T1000 (cell line): ENCODE data around the gene HOXB8.

Experiments used
- DNase-seq: peaks from one replicate; lab custom pipeline; 2025; ENCODE audit warnings: mixed read lengths; lab: John Stamatoyannopoulos, UW

HOXB8 gene

GRCh38 chr17:48624544-48625494 is 9.7 kb upstream of the HOXB8 start:
- DNase-seq: no peak

DNA sequence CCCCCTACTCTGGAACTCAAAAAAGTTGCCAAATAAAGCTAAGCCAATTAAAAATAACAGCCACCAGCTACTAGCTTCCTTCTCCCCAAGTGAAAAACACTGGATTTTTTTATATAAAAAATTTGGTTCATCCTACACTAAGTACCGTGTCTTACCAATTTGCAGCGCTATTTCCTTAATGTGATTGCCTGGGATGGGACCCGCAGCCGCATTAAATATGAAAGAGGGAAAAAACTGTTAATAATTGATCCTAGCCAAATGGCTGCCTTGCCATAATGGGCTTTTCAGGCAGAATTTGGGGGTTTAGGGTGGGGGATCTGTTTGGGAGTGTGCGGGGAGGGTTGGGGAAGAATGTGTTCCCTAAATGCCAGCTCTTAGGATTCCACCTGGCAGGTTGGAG is 9.0 kb upstream of the HOXB8 start:
- DNase-seq: no peak

DNA sequence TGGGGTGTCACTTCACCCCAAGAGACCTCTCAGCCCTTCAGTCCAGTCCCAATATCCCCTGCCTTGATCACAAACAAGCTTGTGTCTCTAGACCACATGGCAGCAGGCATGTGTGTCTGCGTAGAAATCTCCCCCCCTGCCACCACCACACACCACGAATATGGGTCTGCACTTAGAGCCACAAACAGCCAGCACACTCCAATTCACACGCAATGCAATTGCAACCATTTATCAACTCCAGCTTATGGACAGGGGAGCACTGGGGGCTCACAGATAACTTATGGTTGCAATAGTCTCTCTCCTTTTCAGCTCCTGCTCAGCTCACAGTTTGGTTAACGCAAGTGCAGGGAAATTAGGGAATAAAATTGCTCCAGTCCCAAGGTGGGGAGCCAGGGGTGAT is 8.5 kb upstream of the HOXB8 start:
- no peak for DNase-seq

- no peak for DNase-seq
Measured at GRCh38 chr17:48622857-48623256, 7.8 kb upstream of the HOXB8 start.

GRCh38 chr17:48621410-48622392 is 6.6 kb upstream of the HOXB8 start:
- DNase-seq: no peak

DNA sequence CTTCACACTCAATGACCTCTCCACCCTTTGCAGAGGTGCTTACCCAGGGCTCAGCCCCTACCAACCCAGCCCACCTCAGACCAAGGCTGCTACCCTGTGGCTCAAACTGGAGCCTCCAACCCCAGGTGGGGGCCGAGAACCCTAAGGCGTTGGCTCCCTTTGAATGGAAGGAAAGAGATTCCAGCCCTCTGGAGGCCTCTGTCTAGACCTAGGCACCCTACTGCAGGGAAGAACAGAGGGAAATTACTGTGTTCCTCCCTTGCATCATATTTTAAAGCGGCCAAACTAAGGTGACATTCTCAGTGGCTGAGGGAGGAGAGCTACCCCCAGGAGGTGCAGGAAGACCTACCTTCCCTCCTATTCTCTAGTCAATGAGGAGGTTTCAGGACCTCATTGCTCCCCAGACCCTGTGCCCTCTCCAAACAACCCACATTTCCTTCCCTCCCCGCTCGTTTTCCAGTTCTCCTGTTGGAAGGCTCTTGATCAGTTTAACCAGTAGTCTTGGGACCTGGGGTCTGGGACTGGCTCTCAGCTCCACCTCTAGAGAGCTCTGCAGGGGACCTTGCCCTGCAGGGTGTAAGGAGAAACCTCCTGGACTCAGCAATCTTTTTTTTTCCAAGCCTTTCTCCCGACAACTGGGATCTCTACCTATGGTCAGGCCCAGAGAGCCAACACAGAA is 5.5 kb upstream of the HOXB8 start:
- no peak for DNase-seq

- DNase-seq: no peak
Measured at GRCh38 chr17:48619826-48620449, 4.8 kb upstream of the HOXB8 start.

DNA sequence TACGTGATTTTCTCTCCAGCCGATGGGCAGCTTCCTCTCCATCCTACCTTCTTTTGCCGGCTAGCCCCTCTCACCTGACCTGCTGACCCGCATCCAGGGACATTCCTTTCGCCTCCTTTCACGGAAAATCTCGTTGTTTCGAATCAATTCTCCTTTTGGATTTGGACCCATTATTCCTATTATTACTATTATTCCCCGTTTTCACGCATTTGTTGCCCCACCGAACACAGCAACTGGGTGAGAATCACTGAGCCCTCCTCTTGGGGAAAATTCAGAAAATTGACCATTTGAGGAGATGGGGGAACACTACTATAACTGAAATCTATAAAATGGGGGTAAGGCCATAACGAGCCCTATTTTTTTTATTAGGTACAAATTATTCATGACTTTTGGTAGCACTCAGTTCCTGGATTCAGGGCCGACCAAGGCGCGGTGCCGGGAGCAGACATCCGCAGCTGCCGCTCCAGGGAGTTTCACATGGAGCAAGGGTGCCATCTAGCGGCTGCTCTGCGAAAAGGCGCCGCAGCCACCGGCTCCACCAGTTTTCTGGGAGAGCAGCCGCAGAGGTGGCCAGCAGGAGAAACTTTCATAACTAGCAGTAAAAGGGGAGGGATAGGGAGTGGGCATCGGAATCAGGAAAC is 3.3 kb upstream of the HOXB8 start:
- DNase-seq: peak; percentile 81

GRCh38 chr17:48617471-48618255 is 2.6 kb upstream of the HOXB8 start:
- DNase-seq: no peak

- no peak for DNase-seq
Measured at GRCh38 chr17:48616717-48617470, 1.8 kb upstream of the HOXB8 start.

DNA sequence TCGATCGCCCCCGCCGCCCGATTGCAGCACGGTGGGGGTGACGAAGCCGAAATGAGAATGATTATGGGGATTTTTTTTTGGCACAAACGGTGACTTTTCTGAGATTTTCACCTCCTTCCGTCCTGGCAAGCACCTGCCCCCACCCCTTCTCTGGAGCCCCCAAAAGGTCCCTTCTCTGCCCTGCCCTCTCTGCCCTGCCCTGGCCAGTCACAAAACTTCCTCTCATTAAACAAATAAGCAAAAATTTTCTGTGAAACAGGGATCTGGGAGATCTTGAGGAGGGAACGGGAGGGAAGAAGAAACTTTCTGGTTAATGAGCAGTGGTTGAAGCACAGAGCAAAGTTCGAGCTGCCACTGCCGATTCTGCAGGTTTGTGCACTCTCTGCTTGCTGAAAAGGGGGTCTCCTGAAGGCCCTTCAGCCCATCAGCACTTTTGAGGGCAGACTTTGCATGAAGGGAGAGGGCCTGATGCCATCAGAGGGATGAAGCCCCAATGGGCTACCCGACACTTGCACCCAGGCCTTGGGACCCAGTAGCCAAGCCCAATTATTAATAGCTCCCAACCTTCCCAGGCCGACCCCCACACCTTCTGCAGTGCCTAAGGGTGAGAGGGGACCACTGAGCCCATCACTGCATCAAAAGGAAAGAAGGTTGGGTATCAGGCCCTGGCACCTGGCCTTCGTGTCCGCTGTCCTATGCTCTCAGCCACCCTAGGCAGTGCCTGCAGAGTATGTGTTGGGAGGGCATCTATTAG is 1.0 kb upstream of the HOXB8 start:
- no peak for DNase-seq

DNA sequence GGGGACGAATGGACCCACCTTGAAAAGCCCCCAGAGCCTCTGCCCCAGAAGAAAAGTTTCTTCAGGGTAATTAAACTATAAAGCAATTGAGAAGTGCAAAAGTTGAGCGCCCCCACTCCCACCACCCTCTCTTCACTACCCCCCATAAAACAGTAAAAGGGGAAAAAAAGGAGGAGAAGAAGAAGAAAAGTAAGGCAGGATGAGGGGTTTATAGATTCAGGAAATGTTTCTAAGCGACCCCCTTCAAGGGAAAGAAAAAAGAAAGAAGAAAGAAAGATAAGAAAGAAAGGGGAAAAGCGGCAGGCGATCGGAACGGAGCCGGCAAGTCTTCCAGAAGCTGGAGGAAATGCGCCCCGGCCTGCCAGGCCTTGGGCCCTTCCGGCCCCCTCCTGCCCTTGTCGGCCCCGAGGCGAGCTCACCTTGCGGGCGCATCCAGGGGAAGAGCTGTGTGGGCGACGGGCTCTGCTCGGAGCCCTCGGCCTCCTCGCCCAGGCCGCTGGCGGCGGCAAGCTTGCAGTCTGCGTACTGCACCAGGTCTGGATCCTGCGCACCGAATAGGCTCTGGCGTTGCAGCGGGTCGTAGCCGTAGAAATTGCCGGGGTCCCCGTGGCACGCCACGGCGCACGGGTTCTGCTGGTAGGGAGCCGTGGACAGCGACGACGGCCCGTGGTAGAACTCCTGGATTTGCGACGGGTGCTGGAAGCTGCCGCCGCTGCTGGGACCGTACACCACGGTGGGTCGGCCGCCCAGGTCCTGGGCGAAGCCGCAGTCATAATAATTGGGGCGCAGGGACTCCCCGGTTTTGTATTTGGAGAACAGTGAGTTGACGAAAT is 1.0 kb downstream of the HOXB8 start:
- DNase-seq: no peak

- no peak for DNase-seq
Measured at GRCh38 chr17:48612854-48613691, 2.0 kb downstream of the HOXB8 start.

DNA sequence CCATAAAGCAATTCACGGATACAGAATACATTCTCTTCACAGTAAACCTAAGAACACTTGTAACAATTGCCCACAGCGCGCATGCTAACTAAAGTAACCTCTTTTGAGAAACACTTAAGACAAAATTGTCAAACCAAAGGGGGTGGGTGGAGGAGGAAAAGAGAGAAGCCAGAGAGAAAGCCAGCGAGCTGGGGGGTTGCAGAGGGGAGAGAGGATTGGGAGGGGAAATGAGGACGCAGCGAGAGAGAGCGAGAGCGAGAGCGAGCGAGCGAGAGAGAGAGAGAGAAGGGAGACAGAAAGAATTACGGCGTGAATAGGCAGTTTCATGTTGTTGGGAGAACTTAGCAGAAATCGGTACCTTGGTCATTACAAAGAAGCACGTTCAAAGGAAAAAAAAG is 2.6 kb downstream of the HOXB8 start:
- DNase-seq: no peak

GRCh38 chr17:48611681-48612455 is 3.2 kb downstream of the HOXB8 start:
- no peak for DNase-seq

GRCh38 chr17:48611213-48611612 is 3.9 kb downstream of the HOXB8 start:
- DNase-seq: no peak
